NCI-H460 (cell line): ENCODE measurements around the gene MAPKAP1. TPM values are rescaled to one million over a fixed set of nuclear protein-coding genes. Genes with fewer than 3 reads are reported as not detected.
"Not testable (repeated sequence)": the region's sequence is repeated elsewhere in the genome, so short reads cannot be mapped to it uniquely, and the experiment has no call there.

Experiments
- DNase-seq: peaks from one replicate; pipeline ENCODE4 v3.0.0-alpha.2; 2016; ENCODE audit warnings: low read depth; ENCODE audit errors: extremely low read depth
- total RNA-seq: library from RNA; depleted of rRNA; stranded (reverse); fragments of >200 nt; shearing (Covaris generic); gene quantifications from 2 replicates; pipeline ENCODE4 v1.2.3, GENCODE V29; 2014

Gene MAPKAP1
- total RNA-seq, 1 experiment from 2014 or later = 72.9 TPM

GRCh38 chr9:125739436-125739835 is 32.4 kb upstream of the MAPKAP1 start:
- DNase-seq = no peak

- DNase-seq = no peak
These were observed 25.6 kb upstream of the MAPKAP1 start for GRCh38 chr9:125732562-125732961.

- no peak for DNase-seq
These were observed 23.2 kb upstream of the MAPKAP1 start for GRCh38 chr9:125730168-125730567.

- no peak for DNase-seq
These were observed 19.6 kb upstream of the MAPKAP1 start for GRCh38 chr9:125726456-125727132.

- no peak for DNase-seq
These were observed 430 bp upstream of the MAPKAP1 start for GRCh38 chr9:125707472-125707804.

- no peak for DNase-seq
These were observed 1.1 kb downstream of the MAPKAP1 start for GRCh38 chr9:125705893-125706292.

- no peak for DNase-seq
These were observed 3.3 kb downstream of the MAPKAP1 start for GRCh38 chr9:125703662-125704061.

GRCh38 chr9:125701351-125701750 is 5.7 kb downstream of the MAPKAP1 start:
- DNase-seq = no peak

GRCh38 chr9:125700791-125701190 is 6.2 kb downstream of the MAPKAP1 start:
- no peak for DNase-seq

GRCh38 chr9:125699870-125700269 is 7.1 kb downstream of the MAPKAP1 start:
- DNase-seq = no peak

GRCh38 chr9:125696106-125696647 is 10.8 kb downstream of the MAPKAP1 start:
- no peak for DNase-seq

GRCh38 chr9:125695548-125695947 is 11.5 kb downstream of the MAPKAP1 start:
- DNase-seq = not testable (repeated sequence)

GRCh38 chr9:125694478-125694877 is 12.5 kb downstream of the MAPKAP1 start:
- no peak for DNase-seq

GRCh38 chr9:125693492-125693891 is 13.5 kb downstream of the MAPKAP1 start:
- not testable (repeated sequence) for DNase-seq

GRCh38 chr9:125691869-125692268 is 15.1 kb downstream of the MAPKAP1 start:
- DNase-seq = no peak

- no peak for DNase-seq
These were observed 16.3 kb downstream of the MAPKAP1 start for GRCh38 chr9:125690679-125691078.

GRCh38 chr9:125687163-125687863 is 19.7 kb downstream of the MAPKAP1 start:
- no peak for DNase-seq

- DNase-seq = no peak
These were observed 21.8 kb downstream of the MAPKAP1 start for GRCh38 chr9:125685167-125685566.

GRCh38 chr9:125683486-125683885 is 23.5 kb downstream of the MAPKAP1 start:
- DNase-seq = no peak

- no peak for DNase-seq
These were observed 24.7 kb downstream of the MAPKAP1 start for GRCh38 chr9:125682340-125682739.

- DNase-seq = no peak
These were observed 25.4 kb downstream of the MAPKAP1 start for GRCh38 chr9:125681657-125682056.

GRCh38 chr9:125681086-125681622 is 25.9 kb downstream of the MAPKAP1 start:
- no peak for DNase-seq
